SK-N-SH (cell line): ENCODE data around the gene ACAP2. TPM values are rescaled to one million over a fixed set of nuclear protein-coding genes. Genes with fewer than 3 reads are reported as not detected.

Experiments used
- CTCF ChIA-PET: fragments of 300-600, 350-600 bp; formaldehyde crosslinking; extraction: SDS; loops from one replicate; lab custom pipeline; 2021; lab: Yijun Ruan, JAX
- POLR2A ChIA-PET: fragments of 350-600 bp; sonication (Branson Sonifier 250); formaldehyde crosslinking; extraction: SDS; loops from one replicate; lab custom pipeline; 2020; ENCODE audit warnings: antibody characterized with exemption, inconsistent platforms; lab: Yijun Ruan, JAX
- DNase-seq: peaks from one replicate; pipeline ENCODE4 v3.0.0; 2012
- H2AFZ ChIP-seq: fragments of 200-600 bp; sonication (generic); 2 replicates; pipeline ENCODE4 v1.8.1; 2016; ENCODE audit warnings: antibody characterized with exemption, mild to moderate bottlenecking, low read depth
- H3F3A ChIP-seq: fragments of 200-600 bp; sonication (generic); replicated peaks from 2 replicates; pipeline ENCODE3; 2016; ENCODE audit warnings: antibody characterized with exemption, mild to moderate bottlenecking; ENCODE audit not compliant: insufficient read depth
- H3K27ac ChIP-seq, 2 experiments: fragments of 200-500 bp in 1 of 2; fragments of 200-600 bp in 1 of 2; sonication (Bioruptor generic) in 1 of 2; sonication (generic), shearing (Covaris generic) in 1 of 2; 2 replicates each; pipeline versions ENCODE4 v1.5.1 to v1.6.1; 2014 to 2016; ENCODE audit warnings: low read depth in 2 of 2, inconsistent platforms in 1 of 2, low read length in 1 of 2, mild to moderate bottlenecking in 1 of 2, mixed read lengths in 1 of 2
- H3K27me3 ChIP-seq: fragments of 200-600 bp; sonication (generic), shearing (Covaris generic); 2 replicates; pipeline ENCODE4 v1.6.1; 2016; ENCODE audit warnings: mixed run types; ENCODE audit not compliant: insufficient read depth
- H3K36me3 ChIP-seq, 2 experiments: fragments of 200-500 bp in 1 of 2; fragments of 200-600 bp in 1 of 2; sonication (Bioruptor generic) in 1 of 2; sonication (generic) in 1 of 2; replicated peaks in 1 of 2; 2 replicates each; pipeline versions ENCODE3 to v1.5.1; 2014 to 2016; ENCODE audit warnings: low read length in 1 of 2, mild to moderate bottlenecking in 1 of 2; ENCODE audit not compliant: insufficient read depth in 2 of 2, control insufficient read depth in 1 of 2
- H3K4me1 ChIP-seq, 2 experiments: fragments of 200-500 bp in 1 of 2; fragments of 200-600 bp in 1 of 2; sonication (Bioruptor generic) in 1 of 2; sonication (generic), shearing (Covaris generic) in 1 of 2; 2 replicates each; pipeline versions ENCODE4 v1.5.1 to v1.6.1; 2014 to 2016; ENCODE audit warnings: low read depth in 1 of 2, low read length in 1 of 2, mixed run types in 1 of 2; ENCODE audit not compliant: insufficient read depth in 2 of 2, control insufficient read depth in 1 of 2
- H3K4me2 ChIP-seq: fragments of 200-600 bp; sonication (generic), shearing (Covaris generic); 2 replicates; pipeline ENCODE4 v1.6.1; 2017; ENCODE audit warnings: mixed run types
- H3K4me3 ChIP-seq, 2 experiments: fragments of 200-500 bp in 1 of 2; fragments of 200-600 bp in 1 of 2; sonication (Bioruptor generic) in 1 of 2; sonication (generic), shearing (Covaris generic) in 1 of 2; 2 replicates each; pipeline versions ENCODE4 v1.5.1 to v1.8.1; 2014 to 2016; ENCODE audit warnings: low read depth in 2 of 2, inconsistent platforms in 1 of 2, low read length in 1 of 2, mild to moderate bottlenecking in 1 of 2, mixed read lengths in 1 of 2, moderate library complexity in 1 of 2
- H3K79me2 ChIP-seq: fragments of 200-600 bp; sonication (generic); 2 replicates; pipeline ENCODE4 v1.8.1; 2017; ENCODE audit warnings: mild to moderate bottlenecking; ENCODE audit not compliant: insufficient read depth
- H3K9ac ChIP-seq: fragments of 200-600 bp; sonication (generic); 2 replicates; pipeline ENCODE4 v1.6.1; 2017; ENCODE audit warnings: mixed run types
- H3K9me2 ChIP-seq: fragments of 200-600 bp; sonication (generic); 2 replicates; pipeline ENCODE4 v1.6.1; 2017; ENCODE audit warnings: mixed run types
- H3K9me3 ChIP-seq: fragments of 200-600 bp; sonication (generic); 2 replicates; pipeline ENCODE4 v1.6.1; 2017; ENCODE audit warnings: mixed run types, mild to moderate bottlenecking, moderate library complexity
- H4K20me1 ChIP-seq: fragments of 200-600 bp; sonication (generic); 2 replicates; pipeline ENCODE4 v1.6.1; 2017; ENCODE audit warnings: mild to moderate bottlenecking, mixed run types; ENCODE audit not compliant: insufficient read depth
- CHD2 ChIP-seq: fragments of 150-350 bp; IDR thresholded peaks from 2 replicates; pipeline ENCODE4 v1.6.1; 2018; ENCODE audit warnings: low read length; ENCODE audit not compliant: partially characterized antibody
- CTCF ChIP-seq: fragments of 200-600 bp; sonication (generic); IDR thresholded peaks from 2 replicates; pipeline ENCODE4 v1.6.1; 2017; ENCODE audit warnings: antibody characterized with exemption, mild to moderate bottlenecking, moderate library complexity
- ELF1 ChIP-seq: IDR thresholded peaks from 2 replicates; pipeline ENCODE4 v1.4.0; 2012
- IRF3 ChIP-seq: fragments of 150-350 bp; IDR thresholded peaks from 2 replicates; pipeline ENCODE4 v1.6.1; 2016; ENCODE audit warnings: mild to moderate bottlenecking, low read depth, low read length
- NRF1 ChIP-seq: IDR thresholded peaks from 2 replicates; pipeline ENCODE4 v1.6.1; 2012; ENCODE audit warnings: low read depth, mild to moderate bottlenecking, low read length
- REST ChIP-seq: IDR thresholded peaks from 2 replicates; pipeline ENCODE4 v1.6.1; 2012; ENCODE audit warnings: mild to moderate bottlenecking, low read depth, low read length, moderate library complexity
- RXRA ChIP-seq: IDR thresholded peaks from 2 replicates; pipeline ENCODE4 v1.4.0; 2012; ENCODE audit warnings: low read depth, mild to moderate bottlenecking, borderline replicate concordance
- SIN3A ChIP-seq: IDR thresholded peaks from 2 replicates; pipeline ENCODE4 v1.6.1; 2012; ENCODE audit warnings: low read depth, mild to moderate bottlenecking, low read length, moderate library complexity, borderline replicate concordance
- TEAD4 ChIP-seq: IDR thresholded peaks from 2 replicates; pipeline ENCODE4 v1.4.0; 2012; ENCODE audit warnings: mild to moderate bottlenecking, borderline replicate concordance; ENCODE audit not compliant: insufficient read depth
- USF1 ChIP-seq: IDR thresholded peaks from 2 replicates; pipeline ENCODE4 v1.4.0; 2012; ENCODE audit warnings: low read depth, borderline replicate concordance
- ZBTB33 ChIP-seq: IDR thresholded peaks from 2 replicates; pipeline ENCODE4 v1.4.0; 2012; ENCODE audit warnings: low read depth, borderline replicate concordance
- WGBS: methylation state at CpG from one replicate; pipeline ENCODE4 v1.1.6; 2017; ENCODE audit warnings: low lambda C conversion rate; 5-methylcytosine and 5-hydroxymethylcytosine counted together
- polyA plus RNA-seq, 3 experiments: library from polyadenylated mRNA; depleted of rRNA; stranded (reverse); fragments of >200 nt; gene quantifications; 2 replicates each; pipeline ENCODE4 v1.2.3, GENCODE V29; 2012

ACAP2 gene
- polyA plus RNA-seq, 1 of the 3 experiments (the other 2 are of a cell fraction): 6.8 TPM

GRCh38 chr3:195450731-195451229, 8.0 kb upstream of the ACAP2 start:
- ChIA-PET CTCF (no interaction called here), POLR2A (no interaction called here)
- H3K9me3 ChIP-seq: no peaks in the 10 kb centered on the region
- H3K9ac ChIP-seq: no peak overlapping the region
- WGBS: 88% methylated on average over 5 of the region's 5 CpGs
- no peak overlapping the region for H3K4me3 ChIP-seq
- no peaks in the 10 kb centered on the region for H3K9me2 ChIP-seq
- H3K79me2 ChIP-seq: no peaks in the 10 kb centered on the region
- no peak overlapping the region for H2AFZ ChIP-seq
- no peaks in the 10 kb centered on the region for H3K36me3 ChIP-seq
- no peak for DNase-seq
- H3K27me3 ChIP-seq: no peaks in the 10 kb centered on the region
- H3K4me2 ChIP-seq: no peak overlapping the region
- H3K27ac ChIP-seq: no peak overlapping the region
- H3F3A ChIP-seq: no peaks in the 10 kb centered on the region
- no peaks in the 10 kb centered on the region for H4K20me1 ChIP-seq
- H3K4me1 ChIP-seq: no peaks in the 10 kb centered on the region; a peak in 2 of 4 replicates
- TF ChIP-seq RXRA (no peak), REST (no peak), IRF3 (no peak), NRF1 (no peak), CTCF (no peak), TEAD4 (no peak), CHD2 (no peak), USF1 (no peak), ZBTB33 (no peak), SIN3A (no peak), ELF1 (no peak)
